Ramos (cell line): ENCODE data around the gene TMSB4X.

ENCODE experiments used
- in situ Hi-C: fragments of 300-500 bp; cut with MboI; formaldehyde crosslinking; loops from one replicate; pipeline ENCODE4 v1.14.3; 2022; ENCODE audit warnings: low sequenced_read_pairs; ENCODE audit not compliant: unreplicated experiment

Gene TMSB4X

DNA sequence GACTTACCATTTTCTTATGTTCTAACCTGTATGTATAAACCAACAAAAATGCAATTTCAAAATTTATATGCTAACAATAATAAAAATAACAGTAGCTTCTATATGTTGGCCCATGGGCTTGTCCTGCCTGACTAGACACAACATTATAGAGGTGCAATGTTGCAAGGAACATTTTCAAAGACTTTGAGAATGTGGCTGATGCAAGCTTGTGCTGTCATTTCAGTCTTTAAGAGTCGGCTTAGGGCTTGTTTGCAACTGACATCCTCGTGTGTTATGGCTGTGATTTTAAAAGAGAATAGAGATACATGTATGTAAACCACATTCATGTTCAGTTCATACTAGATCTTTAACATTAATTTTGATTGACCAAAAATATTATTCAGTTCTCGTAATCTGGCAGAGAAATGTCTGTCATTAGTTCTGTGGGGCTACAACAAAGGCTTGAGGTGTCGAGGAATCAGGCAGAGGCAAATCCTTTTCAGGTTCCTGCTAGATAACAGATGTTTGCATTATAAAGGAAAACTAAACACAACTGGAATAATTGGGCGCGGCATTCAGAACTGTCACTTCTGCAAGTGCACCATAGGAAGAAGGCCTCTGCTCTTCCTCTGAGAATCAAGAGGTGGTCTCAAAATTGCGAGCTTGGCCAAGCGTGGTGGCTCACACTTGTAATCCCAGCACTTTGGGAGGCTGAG is 13.1 kb downstream of the TMSB4X start:
- in situ Hi-C loops: no loop called here

DNA sequence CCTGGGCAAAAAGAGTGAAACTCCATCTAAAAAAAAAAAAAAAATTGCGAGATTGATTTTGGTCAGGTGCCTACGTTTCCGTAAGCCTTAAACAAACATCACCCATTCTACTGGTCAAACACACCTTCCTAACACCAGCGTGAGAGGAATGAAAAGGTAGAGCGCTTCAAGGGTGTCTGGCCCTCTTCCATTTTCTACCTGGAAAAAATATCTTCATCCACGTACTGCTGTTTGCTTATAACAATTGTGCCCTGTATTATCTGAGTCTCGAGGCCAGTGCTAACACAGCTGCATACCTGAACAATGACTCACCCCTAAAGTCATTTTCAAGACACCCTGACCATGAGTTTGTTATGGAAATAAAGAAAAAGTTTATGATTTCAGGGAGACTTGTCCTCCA is 13.9 kb downstream of the TMSB4X start:
- in situ Hi-C loops: no loop called here

DNA sequence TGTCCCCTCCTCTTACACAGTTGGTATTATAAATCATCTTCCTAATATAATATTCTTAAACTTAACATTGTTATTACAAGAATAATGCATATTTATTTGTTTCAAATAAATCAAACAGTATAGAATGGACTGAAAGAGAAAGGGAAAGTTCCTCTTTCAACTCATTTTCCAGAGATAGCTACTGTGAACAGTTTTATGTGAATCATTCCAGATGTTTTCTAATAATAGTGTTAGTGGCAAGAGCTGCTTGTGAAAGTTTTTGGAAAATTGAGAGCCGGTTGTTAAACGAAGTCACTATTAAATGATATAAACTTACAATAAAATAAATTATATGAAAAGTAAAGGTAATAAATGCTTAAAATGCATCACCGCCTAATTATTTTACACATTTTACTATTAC is 14.6 kb downstream of the TMSB4X start:
- in situ Hi-C loops: no loop called here

DNA sequence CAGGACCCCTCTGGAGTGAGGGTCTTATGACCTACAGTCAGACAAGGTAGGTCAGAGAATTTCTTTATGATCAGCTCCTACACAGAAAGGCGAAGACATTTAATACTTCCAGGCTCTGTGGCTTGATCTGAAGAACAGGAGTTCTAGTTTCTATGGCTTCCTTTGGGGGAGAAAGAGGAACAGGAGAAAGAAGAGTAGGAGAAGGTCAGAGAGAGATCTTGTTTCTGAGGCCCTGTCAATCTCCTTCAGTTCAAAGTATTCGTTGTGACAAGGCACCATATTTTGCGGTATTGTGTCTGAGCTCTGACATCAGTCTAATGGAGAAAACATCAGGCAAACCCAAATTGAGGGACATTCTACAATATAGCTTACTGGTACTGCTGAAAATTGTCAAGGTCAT is 16.7 kb downstream of the TMSB4X start:
- in situ Hi-C loops: no loop called here

DNA sequence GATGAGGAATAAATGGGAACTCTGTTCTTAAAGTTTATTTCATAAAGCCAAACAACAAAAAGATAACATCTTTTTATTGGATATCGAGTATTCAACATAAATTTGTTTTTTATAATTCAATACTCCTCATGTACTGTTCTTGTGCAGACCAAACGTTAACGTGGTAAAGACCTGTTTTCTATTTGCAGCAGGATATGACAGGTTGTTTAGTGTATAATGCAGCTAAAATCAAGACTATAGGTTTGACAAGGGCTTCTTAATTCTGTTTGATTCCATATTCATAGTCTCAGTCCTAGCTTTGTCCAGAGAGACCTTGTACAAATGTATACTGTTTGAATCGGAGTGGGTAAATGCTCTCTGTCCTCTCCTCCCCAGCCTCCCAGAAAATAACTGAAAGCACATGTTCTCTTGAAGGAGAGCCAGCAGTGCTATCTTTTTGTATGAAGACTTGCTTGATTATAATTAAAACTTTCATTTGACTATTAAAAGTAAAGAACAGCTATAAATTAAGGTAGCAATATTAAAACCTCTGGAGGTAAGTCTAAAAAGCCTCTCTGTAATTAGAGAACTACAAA is 17.7 kb downstream of the TMSB4X start:
- in situ Hi-C loops: no loop called here

DNA sequence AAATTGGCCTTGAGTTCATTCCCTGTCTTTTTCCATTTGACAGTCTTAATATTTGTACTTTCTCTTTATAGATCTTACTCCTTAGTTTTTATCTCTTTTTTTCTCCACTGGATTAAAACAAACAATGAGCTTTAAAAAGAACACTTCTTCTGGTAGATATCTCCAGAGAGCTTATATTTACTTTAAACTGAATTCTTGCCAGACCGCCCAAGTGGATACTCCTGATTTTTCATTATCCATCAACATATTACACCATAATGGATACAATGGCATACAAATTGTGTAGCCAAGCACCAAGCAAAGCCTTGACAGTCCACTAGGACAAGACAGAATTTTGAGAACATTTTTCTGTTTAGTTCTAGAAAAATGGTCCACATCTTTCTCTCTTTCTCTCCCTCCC is 18.9 kb downstream of the TMSB4X start:
- in situ Hi-C loops: no loop called here

DNA sequence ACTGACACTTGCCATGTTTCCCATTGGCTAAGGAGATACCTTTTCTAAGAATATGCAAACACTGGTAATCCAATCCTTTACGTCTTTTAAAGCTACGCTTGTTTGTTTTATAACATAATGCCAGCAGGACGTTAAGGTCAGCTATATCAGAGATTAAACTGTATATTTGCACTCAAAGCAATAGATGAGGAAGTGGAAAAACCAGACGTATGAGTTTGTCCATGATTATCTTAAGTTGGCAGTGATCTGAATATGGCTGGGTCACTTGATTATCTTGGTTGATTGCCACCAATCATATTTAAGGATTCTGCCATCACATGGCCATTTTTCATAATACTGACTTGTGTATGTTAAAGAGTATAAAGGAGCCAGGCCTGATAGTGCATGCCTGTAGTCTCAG is 19.4 kb downstream of the TMSB4X start:
- in situ Hi-C loops: no loop called here

DNA sequence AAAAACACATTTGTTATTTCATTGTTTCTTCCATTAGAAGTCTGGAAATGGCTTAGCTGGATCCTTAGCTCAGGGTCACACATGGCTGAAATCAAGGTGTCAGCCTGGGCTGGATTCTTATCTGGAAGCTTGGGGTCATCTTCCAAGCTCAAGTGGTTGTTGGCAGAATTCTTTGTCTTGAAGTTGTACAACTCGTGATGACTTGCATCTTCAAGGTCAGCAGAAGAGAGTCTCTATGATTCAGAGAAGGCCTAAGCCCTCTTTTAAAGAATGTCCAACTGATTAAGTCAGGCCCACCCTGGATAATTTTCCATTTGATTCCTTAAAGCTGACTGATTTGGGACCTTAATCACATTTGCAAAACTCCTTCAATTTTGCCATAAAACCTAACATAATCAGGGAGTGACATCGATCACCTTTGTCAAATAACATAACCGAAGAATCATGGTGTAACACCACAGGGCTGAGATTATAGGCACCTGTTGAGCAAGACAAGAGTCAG is 22.1 kb downstream of the TMSB4X start:
- in situ Hi-C loops: no loop called here

DNA sequence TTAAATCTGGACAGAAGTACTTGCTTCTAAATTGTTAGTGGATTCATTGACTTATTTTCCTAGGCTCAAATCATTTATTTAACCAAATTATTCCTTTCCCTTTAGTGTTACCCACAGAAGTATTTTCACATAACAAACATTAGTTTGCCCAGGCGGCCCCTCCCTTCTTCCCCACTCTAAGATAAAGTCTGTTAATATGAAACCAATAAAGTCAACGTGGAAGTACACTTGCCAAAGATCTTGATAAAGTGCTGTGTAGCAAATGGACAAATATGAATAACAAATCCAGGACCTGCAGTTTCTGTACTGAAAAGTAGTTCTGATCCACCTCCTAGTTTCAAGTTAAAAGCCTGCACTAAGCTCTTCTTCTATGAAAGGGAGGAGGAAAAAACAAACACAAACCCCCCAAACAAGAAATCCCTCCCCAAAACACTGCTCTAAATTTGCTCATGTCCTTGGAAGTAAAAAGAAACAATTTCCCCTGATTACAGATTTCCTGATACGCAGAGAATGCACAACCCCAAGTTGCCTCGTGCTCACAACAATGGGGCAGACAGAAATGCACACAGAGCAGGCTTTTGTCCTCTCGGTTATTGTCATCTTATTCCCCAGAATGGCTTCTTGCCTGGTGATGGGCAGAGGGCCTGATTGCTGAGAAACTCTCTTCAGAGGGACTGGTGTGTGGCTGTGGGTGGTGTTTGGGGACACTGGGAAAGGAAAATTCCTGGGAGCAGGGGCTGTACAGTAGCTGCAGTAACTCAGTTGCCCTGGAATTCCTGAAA is 23.2 kb downstream of the TMSB4X start:
- in situ Hi-C loops: no loop called here

DNA sequence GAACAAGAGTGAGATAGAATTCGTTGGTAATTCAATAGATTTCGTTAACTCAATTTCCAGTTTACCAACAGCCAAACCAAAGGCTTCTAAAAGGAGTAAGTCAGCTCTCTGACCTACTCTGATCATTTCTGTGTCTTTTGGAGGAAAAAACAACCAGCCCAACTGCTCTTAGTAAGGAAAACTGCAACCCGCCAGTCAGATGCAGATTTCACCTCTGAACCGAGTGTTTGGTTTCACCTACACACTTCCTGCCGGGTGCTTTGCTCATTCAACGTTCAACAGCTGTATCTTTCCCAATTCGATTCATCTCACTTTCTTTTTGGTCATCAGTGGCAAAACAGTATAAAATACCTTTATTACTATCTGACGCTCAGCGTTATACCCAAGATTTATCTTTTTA is 24.5 kb downstream of the TMSB4X start:
- in situ Hi-C loops: no loop called here

DNA sequence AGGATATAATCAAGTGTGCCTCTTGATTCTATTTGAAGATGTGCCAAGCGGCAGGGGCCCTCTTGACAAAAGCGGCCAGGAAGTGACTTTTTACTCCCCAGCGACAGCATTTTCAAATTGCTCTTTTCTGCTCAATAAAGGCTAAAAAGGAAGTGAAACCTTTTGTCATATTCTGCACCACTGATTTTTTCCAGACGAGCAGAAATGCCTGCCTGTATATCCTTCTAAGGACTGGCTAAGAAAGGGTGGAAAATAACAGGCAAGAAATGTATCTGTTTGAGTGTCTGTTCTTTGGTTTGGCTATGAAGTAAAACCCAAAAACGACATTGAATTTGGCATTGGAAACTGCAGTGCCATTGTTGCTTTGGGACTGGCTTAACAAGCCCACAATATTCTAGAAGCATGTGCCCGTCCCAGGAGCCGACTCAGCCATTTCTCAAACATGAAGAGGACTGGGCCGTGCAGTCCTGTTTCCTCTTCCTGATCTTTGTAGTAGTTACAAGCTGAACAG is 25.4 kb downstream of the TMSB4X start:
- in situ Hi-C loops: no loop called here

DNA sequence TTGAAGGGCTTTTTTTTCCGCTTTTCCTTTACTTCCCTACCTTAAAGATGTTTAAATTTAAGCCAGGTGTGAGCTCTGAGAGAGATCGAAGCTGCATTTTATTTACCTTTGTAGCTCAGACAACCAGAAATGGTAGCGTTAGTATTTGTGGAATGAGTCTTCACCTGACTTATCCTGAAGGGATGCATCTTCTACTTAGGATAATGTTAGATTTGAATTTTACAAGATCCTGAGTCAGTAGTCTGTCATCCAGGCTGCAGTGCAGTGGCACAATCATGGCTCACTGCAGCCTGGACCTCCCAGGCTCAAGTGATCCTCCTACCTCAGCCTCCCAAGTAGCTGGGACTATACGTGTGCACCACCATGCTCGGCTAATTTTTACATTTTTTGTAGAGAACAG is 26.2 kb downstream of the TMSB4X start:
- in situ Hi-C loops: no loop called here

DNA sequence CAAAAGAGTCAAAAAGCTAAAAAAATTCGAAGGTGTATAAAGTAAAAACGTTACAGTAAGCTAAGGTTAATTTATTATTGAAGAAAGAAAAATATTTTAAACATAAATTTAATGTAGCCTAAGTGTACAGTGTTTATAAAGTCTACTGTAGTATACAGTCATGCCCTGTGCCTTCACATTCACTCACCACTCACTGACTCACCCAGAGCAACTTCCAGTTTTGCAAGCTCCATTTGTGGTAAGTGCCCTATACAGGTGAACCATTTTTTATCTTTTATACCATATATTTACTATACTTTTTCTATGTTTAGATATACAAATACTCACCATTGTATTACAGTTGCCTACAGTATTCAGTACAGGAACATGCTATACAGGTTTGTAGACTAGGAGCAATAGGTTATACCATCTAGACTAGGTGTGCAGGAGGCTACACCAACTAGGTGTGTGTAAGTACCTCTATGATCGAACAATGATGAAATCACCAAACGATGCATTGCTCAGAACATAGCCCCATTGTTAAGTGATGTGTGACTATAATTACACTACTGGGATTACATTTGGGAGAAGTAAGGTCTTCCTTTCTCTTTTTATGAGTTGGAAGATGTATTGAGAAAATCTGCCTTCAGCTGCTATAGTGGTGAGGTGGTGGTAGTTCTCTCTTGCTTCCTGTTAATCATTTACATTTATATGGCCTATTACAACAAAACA is 27.2 kb downstream of the TMSB4X start:
- in situ Hi-C loops: no loop called here

DNA sequence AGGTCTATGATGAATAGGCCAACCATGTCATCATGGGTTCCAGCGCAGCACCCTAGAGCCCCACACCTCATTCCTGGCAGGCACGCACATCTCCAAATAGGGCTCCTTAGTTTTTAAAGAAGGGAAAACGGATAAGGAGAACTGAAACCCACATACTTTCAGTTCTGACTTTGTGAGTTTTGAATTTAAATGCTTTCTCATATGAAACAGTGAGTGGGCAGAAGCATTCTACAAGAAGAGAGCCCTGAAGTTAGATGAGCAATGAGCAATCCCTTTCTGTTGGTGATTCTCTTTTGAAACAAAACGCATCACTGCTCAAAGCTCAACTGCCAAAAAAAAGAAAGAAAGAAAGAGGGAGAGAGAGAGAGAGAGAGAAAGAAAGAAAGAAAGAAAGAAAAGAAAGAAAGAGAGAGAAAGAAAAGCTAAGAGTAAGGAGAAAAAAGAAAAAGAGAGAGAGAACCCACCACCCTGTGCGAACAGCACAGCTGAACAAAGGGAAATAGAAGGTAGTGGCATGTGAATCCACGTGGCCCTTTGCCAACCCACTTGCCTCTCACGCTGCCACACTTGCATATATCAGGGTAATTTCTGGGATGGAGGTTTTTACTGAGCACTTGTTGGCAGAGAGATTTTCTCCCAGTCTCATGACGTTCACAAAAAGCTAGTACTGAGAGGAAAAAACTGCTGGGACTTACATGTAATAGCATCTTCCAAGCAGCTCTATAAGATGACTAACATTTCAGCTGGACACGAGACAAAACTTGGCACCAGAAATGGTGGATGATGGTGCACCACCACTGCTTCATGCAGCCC is 31.0 kb downstream of the TMSB4X start:
- in situ Hi-C loops: no loop called here

DNA sequence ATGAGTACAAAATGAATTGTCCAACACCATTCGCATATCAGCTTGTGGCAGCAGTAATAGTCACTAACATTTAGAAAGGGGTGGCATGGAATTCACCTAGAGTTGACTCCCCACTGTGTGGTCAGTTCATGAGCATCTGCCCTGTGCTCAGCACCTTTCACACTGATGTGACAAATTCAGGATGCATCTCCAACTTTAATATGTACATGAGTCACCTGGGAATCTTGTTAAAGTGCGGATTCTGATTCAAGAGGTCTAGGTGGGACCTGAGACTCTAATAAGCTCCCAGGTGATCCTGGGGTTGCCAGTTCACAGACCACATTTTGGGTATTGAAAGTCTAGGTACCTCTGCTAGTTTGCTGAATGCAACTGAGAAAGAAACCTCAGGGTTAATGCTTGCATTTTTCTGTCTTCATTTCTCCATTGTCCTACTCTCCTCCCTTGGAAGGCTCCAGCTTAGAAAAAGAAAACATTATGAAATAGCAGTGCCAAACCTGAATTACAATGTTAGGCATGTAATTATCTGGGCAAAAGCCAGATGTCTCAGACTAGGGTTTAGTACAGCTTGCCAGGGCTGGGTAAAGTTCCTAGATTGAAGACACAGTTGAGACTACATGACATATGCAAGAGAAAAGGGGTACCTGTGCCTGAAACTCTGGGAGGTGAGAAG is 32.7 kb downstream of the TMSB4X start:
- in situ Hi-C loops: no loop called here

DNA sequence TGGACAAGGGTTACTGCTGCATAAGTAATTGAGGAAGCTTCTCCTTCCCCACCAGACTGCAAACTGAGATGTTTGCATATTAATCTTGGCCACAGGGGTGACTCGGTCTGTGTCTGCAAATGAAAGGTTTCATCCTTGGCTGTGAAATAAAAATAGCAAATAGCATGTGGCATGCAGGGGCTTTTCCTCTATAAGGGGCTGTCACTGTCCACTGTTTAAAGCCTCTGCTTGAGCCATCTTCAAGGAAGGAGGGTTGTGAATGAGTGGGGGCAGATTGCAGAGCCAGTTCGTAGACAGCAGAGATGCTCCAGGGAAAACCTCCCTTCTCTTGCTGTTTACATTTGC is 33.3 kb downstream of the TMSB4X start:
- in situ Hi-C loops: no loop called here

DNA sequence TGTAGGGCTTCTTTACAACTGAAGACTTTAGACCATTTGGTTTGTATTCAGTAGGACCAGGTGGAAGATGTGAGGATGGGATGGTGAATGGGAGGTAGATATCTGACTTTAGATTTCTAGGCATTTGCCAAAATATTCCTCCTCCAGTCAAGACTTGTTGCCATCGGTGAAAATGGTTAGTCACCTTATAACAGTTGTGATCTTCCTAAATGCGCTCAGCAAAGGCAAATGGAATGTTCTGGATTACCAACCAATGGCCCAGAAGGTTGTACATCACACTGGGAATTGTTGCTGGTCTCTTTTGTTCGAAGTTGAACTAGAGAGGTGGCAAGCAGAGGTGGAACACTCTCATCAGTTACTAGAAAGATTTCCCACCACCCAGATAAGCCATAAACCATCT is 33.9 kb downstream of the TMSB4X start:
- in situ Hi-C loops: no loop called here

DNA sequence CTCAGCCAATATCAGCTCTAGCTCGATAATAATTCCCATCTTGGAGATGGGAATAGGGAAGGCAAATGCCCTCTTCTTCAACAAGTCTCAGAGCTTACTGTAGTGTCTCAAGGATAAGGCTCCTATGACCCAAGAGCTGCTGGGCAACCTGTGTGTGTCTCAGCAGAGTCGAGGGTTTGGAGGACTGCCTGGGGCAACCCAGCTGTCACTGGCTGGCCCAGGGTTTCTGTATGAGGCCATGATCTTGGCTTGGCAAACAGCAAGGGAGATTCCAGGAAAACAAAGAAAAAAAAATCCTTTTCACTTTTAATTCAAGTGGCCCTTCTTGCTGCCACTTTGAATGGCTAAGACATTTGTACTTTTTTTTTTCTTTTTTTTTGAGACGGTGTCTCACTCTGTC is 34.4 kb downstream of the TMSB4X start:
- in situ Hi-C loops: no loop called here

DNA sequence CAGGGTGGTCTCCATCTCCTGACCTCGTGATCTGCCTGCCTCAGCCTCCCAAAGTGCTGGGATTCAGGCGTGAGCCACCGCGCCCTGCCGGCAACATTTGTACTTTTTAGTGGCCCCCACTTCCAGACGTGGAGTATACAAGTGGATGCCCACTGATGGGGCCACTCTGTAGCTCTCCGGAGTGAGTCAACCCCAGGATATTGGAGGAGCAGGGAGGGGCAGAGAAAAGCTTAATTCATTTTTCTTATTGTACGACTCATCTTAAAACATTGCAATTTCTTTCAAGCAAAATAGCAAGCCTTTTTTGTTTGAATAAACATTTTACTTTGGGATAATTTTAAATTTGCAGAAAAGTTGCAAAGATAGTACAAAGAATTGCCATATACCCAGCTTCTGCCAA is 34.9 kb downstream of the TMSB4X start:
- in situ Hi-C loops: no loop called here
